8988T (cell line): ENCODE data around the gene GPR153.

ENCODE experiments used
- DNase-seq: peaks from one replicate; pipeline ENCODE4 v3.0.0; 2011

Gene GPR153

DNA sequence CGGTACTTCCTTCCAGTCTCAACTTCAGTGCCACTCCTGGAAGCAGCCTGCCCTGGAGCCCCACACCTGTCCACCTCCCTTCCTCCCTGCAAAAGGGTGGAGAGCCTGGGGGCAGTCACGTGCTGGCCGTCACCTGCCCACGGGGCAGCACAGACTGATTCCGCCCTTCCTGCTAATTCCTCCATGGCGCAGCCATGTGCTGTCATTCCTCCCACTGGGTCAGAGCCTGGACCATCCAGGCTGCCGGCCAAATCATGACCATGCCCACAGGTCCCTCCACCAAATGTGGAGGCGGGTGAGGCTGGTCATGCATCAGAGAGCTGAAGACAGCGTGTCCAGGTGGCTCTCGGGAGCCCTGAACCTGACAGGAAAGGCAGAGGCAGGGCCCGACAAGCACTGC, 24.4 kb upstream of the GPR153 start:
- no peak for DNase-seq

DNA sequence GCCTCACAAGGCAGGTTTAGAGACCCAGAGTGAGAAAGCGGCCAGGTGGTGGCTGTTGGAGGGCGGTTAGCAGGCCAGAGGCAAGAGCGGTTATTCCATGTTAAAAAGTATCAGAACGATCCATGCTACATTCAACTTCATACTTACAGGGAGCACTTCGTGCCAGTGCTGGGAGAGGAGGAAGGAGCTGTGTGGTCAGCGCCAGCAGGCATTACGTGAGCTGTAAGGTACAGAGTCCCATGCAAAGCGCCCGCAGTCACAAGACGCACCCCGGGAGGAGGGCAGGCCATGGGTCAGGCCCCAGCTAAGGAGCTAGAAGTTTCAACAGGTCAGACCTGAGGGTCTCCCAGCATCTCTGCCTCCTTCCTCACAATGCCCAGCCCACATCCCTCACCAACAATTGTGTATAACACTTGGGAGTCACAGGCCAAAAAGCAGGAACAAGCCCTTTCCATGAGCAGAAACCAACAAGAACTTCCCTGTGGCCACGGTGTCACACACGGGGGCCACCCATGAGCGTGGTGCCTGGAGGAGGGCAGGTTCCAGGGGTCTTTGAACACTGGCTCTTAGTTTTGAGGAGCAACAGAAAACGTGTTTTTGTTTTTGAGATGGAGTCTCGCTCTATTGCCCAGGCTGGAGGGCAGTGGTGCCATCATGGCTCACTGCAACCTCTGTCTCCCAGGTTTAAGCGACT, 21.8 kb upstream of the GPR153 start:
- no peak for DNase-seq

DNA sequence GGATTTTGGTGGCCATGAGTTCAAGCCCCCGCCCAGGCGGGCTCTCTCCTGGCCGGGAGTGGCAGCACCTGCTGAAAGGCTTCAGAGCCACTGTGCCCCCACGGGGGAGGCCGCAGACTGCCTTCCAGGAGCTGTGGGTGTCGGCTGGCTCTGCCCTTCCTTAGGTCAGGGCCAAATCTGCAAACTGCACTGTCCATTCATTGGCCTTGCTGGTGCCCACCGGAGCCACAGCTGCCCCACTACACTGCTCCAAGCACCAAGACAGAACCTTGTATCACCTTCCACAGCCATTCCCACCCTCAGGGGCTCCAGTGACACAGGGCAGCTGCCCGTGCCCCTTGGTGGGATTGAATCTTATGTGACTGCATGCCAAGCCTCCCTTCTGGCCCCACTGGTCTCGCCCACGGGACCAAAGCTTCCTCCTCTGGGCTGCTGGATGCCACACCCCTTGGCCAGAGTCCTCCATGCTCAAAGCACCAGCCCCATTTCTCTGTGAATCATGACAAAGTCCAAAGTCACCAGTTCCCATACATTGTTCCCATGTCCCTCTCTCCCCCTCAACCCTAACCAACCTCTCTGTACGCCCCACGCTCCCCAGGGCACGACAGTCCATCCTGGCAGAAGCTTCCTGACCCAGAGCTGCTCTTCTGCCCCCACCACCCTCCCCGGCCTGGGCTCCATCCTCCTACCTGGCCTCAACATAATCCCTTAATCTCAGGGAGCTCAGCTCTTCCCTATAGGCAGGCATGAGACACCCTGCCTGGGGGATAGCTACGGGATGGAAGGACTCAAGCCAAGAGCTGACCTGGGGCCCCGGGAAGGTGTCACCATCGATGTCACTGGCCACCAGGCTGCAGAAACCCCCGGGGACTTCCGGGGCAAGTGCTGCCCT, 20.9 kb upstream of the GPR153 start:
- no peak for DNase-seq

DNA sequence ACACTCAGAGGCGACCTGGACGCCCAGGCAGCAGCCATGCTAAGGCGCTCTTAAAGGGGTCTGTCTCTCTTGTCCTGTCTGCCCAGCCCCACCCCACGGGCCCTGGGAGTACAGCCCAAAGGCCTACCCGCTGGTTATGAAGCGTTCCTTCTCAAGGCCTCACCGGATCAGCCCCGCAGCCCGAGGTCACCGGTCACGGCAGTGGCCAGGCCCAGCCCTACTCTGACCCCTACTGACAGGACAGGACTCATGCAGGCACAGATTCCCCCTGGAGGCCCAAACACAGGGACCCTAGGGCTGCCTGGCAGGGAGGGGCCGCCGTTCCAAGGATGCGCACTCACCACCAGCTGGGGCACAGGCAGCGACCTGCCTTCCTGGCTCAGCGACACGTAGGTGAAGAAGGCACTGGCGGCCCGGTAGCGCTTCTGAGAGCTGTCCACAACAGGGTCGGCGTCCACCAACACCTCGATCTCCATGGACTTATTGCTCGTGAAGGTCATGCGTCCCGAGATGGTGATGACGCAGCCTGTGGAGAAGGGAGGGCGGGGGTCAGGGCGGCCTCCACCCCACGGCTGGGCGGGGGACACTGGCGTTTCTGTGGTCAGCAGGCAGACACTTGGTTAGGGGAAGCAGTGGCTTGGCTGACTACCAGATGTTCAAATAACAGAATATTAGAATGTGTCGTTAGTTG, 20.0 kb upstream of the GPR153 start:
- peak; percentile 65 for DNase-seq

DNA sequence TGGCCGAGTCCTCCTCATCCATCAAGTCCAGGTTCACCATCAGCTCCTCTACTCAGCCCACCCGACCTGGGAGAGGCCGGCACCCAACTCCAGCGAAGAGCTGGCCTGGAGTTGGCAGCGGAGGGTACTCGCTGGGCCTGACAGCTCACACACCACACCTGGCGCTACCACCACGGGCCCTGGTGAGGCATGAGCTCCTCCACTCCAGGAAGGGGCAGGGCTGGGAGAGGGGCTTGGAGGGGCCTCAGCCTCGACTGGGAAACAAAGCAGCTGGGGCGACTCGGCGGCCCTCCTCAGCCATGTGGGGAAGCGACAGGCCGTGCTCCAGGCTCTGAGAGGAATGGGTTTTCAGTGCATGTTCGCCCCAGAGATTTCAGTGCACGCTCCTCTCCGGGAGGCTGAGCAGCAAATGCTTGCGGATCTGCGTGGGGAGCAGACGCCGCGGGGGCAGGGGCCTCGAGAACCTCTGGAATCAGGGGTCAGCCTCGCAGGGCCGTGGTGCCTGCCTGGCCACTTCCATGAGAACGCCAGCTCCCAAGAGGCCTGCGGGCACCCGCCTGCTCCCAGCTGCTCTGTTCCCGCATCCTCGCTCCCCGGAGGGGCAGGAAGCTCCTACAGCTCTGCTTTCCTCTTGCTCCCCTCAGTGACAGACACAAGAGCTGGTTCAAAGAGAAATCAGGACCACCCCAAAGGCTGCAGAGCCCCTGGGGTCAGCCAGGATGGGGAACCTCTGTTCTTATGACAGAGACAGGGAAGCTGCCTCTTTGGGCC, 18.9 kb upstream of the GPR153 start:
- DNase-seq = no peak

DNA sequence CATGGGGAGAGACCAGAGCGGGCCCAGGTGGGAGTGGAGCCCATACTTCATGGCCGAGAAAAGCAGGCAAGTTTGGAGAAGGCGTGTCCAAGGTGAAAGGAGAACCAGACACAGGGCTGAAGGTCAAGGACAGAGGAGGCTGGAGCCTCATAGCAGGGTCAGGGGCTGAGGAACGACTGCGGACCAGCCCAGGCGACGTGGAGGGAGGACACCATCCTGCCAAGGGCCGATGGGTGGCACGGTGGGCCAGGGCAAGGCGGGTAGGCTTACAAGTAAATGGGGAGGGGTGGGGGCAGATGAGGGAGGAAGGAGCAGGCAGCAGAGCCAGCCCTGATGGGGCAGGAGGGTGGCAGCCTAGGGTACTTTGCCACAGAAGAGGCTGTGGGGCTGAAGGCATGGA, 18.2 kb upstream of the GPR153 start:
- no peak for DNase-seq

DNA sequence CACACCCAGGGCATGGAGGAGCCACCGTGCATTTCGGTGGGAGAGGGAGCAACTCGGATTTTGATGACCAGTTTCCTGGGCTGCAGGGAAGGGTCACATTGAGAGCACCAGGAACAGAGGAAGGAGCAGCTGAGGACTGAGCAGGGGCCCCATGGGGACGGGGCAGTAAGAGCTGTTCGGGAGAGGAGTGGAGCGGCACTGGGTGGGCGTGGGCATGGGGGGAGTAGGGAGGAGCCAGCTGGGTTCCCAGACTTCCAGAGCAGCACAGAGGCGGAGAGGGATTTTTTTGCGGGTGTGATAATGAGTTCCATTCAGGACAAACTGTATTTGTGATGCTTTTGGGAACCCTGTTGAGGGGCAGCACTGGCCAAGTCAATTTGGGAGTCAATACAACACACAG, 17.4 kb upstream of the GPR153 start:
- DNase-seq = no peak

DNA sequence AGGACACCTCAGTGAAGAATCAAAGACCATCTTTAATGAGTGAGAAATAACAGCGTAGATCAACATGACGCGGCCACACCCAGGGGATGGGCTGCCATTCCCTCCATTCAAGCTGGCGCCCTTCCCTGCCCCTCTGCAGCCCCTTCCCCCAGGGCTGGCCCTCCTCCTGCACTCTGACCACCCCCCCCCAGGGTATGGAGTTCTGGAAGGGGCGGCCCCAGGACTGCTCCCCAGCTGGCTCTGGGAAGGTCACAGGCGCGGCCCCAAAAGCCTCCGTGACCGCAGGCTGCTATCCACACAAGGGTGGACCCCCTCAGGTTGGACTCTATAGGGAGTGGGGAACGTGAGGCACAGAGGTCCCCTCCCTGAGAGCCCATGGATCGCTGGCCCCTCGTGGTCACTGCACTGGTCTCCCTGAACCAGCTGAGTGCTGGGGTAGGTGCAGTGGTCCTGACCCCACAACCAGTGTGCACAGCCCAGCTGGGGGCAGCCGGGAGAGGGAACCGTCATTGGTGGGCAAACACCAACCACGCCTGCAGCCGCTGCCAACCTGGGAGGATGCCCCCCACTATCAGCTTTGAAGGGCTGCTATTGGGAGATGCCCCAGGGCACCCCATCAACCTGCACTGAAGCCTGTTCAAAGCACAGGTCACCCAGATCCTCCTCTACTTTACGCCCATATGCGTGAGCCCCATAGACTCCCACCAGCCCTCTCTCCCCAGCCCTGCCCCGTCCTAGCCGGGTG, 16.1 kb upstream of the GPR153 start:
- no peak for DNase-seq

DNA sequence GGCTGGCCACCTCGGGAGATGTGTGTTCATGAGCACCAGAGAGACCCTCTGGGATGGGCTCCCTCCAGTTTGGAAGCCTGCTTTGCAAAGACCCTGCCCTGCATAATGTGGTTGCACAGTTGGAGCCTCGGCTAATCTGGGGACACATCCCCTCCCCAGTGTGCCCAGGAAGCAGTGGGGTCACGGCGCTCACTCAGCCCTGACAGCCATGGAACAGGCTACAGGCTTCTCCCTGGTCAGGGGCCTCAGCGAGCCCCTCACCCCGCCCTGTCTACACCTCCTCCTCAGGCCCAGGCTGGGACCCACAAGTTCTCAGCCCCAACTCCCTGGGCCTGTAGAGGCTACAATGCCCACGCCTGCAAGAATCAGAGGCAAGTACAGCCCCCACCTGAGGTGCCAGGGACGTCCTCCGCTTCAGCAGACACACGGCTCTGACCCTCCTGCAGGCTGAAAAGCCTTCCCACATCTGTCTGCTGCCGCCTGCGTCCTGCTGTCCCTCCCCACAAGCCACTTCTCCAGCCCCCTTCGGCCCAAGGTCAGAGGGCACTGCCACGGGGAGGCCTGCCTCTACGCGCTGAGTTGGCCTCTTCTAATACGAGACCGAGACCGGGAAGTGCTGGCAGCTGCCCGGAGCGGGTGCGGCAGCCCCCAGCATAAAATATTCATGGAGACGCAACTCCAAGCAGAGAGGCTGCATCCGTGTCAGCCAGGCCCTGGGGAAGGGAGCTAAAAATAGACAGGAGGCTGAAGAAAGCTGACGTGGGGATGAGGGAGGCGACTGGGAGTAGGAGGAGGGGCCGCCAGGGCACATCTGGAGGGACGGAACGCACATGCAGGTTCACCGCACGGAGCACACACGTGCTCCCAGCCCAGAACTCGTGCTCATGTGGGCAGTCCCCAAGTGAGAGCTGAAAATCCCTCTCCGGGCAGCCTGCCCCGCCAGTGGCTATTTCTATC, 15.2 kb upstream of the GPR153 start:
- no peak for DNase-seq

DNA sequence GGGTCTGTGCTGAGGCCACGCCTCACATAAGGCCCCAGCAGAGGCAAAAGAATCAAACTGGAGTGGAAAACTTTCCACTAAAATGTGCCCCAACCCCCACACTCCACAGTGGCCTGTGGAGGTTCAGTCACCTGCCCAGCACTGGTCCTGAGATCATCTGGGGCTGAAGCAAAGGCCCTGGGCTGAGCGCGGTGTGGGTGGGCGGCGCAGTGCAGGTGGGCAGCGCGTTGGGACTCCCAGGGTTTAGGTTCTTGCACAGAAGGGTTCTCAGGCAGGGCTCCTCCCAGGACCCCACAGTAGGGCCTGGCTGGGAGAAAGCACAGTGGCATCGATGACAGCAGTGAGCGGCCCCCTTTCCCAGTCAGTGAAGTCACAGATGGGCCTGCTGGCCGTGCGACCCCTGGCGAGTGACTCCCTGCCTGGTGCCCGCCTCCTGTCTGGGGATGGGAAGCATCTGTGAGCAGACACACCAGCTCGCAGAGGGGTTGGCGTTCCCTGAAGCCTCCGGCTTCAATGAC, 13.8 kb upstream of the GPR153 start:
- no peak for DNase-seq

DNA sequence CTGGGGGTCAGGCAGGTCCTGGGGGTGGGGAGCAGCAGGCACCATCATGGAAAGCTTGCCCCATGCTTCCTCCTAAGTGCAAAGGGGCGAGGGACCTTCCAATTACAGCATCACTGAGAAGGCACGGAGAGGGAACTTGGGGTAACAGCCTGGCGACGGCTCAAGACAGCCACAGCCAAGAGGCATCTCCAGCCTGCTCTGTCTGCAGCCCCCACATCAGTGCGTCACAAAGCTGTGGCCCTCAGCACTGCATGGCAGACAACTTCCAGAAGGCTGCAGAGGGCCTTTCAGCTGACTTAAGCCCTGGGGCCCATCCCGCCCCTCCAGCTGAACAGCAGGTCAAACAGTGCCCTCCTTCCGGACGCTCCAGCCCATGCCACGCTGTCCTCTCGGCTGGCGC, 13.2 kb upstream of the GPR153 start:
- DNase-seq = no peak

DNA sequence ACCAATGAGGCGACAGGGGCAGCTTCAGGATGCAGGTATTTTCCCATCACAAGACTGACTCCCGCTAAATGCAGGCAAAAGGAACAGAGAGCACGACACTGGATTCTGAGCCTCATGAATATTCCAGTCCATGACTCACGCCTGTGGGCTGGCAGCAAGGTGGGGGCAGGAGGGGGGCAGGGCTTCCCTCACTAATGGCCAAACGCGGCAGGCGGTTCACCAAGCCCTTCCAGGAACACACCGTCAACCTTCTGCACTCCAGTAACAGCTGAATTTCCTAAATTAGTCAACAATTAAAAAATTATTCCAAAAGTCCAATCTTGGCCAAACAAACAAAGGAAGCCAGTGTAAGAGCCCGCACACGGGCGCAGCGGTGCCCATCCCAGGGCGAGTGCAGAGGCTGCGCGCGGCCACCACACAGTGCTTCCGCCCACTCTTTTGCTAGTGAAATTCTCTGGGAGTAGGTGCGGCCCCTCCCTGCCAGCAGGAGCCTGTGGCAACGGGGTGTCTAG, 12.5 kb upstream of the GPR153 start:
- no peak for DNase-seq

DNA sequence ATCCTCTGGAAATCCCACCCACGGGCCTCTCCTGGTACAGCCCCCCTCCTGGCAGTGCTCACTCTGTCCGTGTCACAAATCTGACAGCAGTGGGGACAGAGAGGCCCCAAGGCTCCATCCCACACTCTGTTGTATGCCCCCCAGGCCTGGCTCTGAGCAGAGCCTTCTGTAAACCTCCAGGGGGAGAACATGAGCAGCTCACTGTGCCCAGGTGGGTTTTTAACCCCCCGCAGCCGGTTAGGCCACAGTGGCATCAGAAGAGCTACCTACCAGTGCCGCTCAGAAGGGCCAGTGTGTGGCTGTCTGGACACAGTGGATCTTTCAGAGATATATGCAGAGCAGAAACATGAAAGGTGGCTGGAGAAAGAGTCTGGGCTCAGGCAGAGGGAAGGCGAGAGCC, 12.0 kb upstream of the GPR153 start:
- DNase-seq = no peak

DNA sequence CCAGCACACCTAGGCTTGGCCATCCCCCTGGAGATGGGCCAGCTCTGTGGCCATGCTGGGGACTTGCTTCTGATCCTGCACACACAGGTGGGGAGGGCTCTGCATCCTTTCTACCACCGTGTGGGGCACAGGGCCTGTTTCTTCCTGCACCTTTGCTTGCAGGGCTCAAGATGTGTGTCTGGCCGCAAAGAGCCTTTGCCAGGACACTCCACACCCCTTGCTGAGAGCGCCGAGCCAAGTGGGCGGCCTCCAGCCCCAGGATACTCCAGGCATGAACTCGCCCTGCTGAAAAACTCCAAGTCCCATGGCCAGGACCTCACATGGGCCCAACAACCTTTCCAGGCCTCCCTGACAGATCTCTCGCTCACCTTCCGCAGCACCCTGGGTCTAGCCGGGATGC, 11.6 kb upstream of the GPR153 start:
- no peak for DNase-seq

DNA sequence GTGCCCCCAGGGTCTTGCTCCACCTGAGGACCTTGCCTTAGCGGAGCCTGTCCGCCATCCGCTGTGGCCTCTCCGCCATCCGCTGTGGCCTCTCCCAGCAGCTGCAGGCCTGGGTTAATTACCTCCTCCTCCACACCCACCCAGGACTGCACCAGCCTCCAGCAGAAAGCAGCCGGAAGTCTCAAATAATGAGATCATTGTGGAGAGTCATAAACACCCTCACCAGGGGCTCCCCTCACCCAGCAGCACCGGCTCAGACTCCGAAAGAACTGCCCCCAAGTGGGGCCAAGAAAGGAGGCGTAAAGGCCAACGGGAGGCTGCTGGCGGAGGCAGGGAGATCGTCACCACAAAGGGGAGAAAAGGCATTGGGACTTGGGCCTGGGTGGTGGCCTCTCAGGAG, 10.7 kb upstream of the GPR153 start:
- DNase-seq = no peak

DNA sequence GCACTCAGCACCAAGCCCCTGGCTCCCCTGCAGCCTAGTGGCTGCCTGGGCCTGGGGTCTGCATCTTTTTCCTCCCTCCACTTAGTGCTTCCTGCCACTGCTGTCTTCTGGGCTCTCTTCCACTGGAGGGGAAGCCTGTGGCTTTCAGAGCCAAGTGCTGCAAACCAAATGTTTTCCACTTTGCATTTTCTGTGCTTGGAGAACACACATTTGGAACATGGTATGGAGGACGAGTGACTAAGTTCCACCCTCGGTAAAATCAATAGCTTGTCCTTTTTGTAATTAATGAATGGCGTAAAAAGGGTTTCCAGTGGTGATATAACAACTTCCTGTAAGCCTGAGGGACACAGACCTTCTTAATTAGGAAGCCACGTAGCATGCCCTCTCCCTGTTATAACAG, 10.1 kb upstream of the GPR153 start:
- DNase-seq = no peak

DNA sequence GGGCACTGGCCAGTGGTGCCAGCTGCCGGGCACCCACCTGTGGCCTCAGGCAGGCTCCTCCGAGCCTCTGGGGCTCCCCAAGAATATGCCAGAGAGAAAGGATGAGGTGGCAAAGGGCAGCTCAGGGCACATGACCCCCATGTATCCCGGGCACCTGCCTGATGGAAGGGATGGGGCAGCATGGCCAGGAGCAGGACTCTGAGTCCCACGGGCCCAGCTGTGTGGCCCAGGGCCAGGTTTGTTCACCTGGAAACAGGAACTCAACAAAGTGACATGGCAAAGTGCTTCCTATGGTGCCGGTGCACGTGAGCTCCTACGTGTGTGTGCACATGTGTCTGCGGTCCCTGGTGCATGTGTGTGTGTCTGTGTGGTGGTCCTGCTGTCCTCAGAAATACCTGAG, 9.5 kb upstream of the GPR153 start:
- DNase-seq = no peak

DNA sequence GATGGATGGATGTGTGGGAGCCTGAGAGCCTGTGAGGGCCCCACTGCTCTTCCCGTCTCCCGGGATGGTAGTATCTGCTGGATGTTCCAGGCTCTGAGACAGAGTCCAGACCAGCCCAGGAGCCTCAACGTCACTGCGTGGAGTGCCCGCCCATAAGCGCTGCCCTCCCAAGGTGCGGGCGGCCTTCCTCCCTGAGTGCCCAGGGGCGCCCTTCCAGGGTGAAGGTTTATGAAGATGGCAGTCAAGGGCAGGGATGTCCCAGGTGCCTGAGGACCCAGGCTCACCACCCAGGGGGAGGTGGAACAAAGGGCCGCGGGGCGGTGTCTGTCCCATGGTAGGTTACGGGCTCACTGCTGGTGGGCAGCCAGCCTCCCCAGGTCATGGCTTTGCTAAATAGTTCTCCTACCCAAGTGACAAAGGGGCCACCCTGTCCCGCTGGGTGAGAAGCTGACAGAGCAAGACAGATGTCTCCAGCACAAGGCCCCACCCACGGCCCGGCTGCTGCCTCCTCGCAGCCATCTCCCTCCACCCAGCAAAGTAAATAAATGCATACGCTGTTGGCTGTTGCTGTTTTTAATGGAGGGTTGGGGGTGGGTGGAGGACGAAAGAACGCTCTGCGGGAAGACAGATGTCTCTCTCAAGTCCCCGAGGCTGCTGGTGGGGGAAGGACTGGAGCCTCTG, 9.0 kb upstream of the GPR153 start:
- no peak for DNase-seq

DNA sequence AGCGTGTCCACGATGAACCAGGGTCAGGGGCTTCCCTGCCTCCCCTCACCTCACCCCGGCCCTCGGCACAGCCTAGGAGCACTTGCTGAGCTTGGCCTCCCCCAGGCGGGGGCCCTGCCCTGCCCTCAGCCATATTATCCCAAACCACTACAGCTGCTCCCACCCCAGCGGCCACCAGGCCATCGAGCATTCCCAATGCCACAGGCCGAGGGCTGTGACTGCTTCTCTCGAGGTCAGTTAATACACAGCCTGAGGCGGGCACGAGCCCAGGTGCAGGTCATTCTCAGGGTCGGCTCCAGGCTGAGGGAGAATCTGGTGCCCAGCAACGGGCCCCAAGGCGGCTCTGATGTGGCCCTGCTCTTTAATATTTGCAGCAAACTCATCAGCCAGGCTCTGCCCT, 8.4 kb upstream of the GPR153 start:
- DNase-seq = no peak

DNA sequence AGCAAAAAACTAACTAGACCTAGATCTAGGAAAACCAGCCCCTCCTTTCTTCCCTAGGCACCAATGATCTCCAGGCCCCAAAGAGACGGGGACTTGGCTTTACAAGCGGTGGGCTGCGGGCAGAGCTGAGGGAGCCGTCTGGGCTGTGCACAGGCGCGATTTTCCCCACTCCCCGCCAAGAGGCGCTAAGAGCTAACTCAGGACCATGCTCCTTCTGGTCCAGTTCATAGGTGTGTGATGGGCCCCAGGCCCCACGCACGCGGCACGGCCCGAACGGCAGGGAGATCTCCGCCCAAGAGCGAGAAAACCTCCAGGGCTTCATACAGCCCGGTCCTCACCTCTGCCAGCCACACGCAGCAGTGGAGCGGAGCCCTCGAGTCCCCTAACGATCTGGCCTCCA, 7.5 kb upstream of the GPR153 start:
- DNase-seq = no peak
